SK-N-SH (cell line): Measurements from ENCODE around the gene NT5M.

Experiments used
- CHD2 ChIP-seq: fragments of 150-350 bp; IDR thresholded peaks from 2 replicates; pipeline ENCODE4 v1.6.1; 2018; ENCODE audit warnings: low read length; ENCODE audit not compliant: partially characterized antibody
- CTCF ChIP-seq: fragments of 200-600 bp; sonication (generic); IDR thresholded peaks from 2 replicates; pipeline ENCODE4 v1.6.1; 2017; ENCODE audit warnings: antibody characterized with exemption, mild to moderate bottlenecking, moderate library complexity
- EP300 ChIP-seq, 2 experiments: IDR thresholded peaks; 2 replicates each; pipeline versions ENCODE4 v1.4.0 to v1.6.1; 2012; ENCODE audit warnings: borderline replicate concordance in 1 of 2, low read depth in 1 of 2, low read length in 1 of 2
- FOXJ3 ChIP-seq: sonication (generic); formaldehyde crosslinking; IDR thresholded peaks from 2 replicates; pipeline ENCODE4 v1.5.1; 2020; ENCODE audit warnings: mild to moderate bottlenecking, missing genetic modification reagents
- GABPA ChIP-seq: IDR thresholded peaks from 2 replicates; pipeline ENCODE4 v1.4.0; 2012; ENCODE audit warnings: low read depth, mild to moderate bottlenecking
- MEF2A ChIP-seq: IDR thresholded peaks from 2 replicates; pipeline ENCODE4 v1.4.0; 2012; ENCODE audit warnings: low read depth, borderline replicate concordance
- RAD21 ChIP-seq: IDR thresholded peaks from 2 replicates; pipeline ENCODE4 v1.6.1; 2012; ENCODE audit warnings: mild to moderate bottlenecking, low read length
- REST ChIP-seq: IDR thresholded peaks from 2 replicates; pipeline ENCODE4 v1.6.1; 2012; ENCODE audit warnings: mild to moderate bottlenecking, low read depth, low read length, moderate library complexity
- TAF1 ChIP-seq: IDR thresholded peaks from 2 replicates; pipeline ENCODE4 v1.6.1; 2012; ENCODE audit warnings: low read depth, mild to moderate bottlenecking, low read length, moderate library complexity, borderline replicate concordance
- TEAD4 ChIP-seq: IDR thresholded peaks from 2 replicates; pipeline ENCODE4 v1.4.0; 2012; ENCODE audit warnings: mild to moderate bottlenecking, borderline replicate concordance; ENCODE audit not compliant: insufficient read depth
- YY1 ChIP-seq: IDR thresholded peaks from 2 replicates; pipeline ENCODE4 v1.4.0; 2012; ENCODE audit warnings: low read depth, mild to moderate bottlenecking
- ZBTB33 ChIP-seq: IDR thresholded peaks from 2 replicates; pipeline ENCODE4 v1.4.0; 2012; ENCODE audit warnings: low read depth, borderline replicate concordance

- TF ChIP-seq RAD21 (no peak), CTCF (no peak), FOXJ3 (CRISPR knock-in tag) (no peak), EP300 (IDR thresholded peaks at IDR 0.05; ENCODE audit: borderline replicate concordance in 1 of 2, low read depth in 1 of 2, low read length in 1 of 2) (no peak), REST (no peak), YY1 (no peak), MEF2A (no peak), TEAD4 (no peak), CHD2 (no peak), TAF1 (no peak), GABPA (no peak), ZBTB33 (no peak)
Observed at GRCh38 chr17:17328251-17328650, 25.1 kb downstream of the NT5M start.
